Fibroblast of mammary gland (primary cell): ENCODE results near the gene AIG1.
A peak's percentile ranks its signal among the peaks of the same experiment; 100 is the strongest.

Source experiments
- DNase-seq: peaks from one replicate; pipeline ENCODE4 v3.0.0-alpha.2; 2010; ENCODE audit warnings: low read depth
- H3K4me3 ChIP-seq: 2 replicates; pipeline ENCODE4 v1.5.1; 2011; ENCODE audit warnings: low read depth, mild to moderate bottlenecking, low read length, moderate library complexity; ENCODE audit not compliant: control insufficient read depth
- CTCF ChIP-seq: conservative IDR thresholded peaks from 2 replicates; pipeline ENCODE4 v1.5.1; 2011; ENCODE audit warnings: low read depth, low read length, inconsistent platforms; ENCODE audit not compliant: control insufficient read depth, insufficient read depth

The AIG1 gene

GRCh38 chr6:143174951-143175350 is 114.3 kb downstream of the AIG1 start:
- DNase-seq, result no peak
- H3K4me3 ChIP-seq, result no peak overlapping the region
- TF ChIP-seq CTCF, result no peak

DNA sequence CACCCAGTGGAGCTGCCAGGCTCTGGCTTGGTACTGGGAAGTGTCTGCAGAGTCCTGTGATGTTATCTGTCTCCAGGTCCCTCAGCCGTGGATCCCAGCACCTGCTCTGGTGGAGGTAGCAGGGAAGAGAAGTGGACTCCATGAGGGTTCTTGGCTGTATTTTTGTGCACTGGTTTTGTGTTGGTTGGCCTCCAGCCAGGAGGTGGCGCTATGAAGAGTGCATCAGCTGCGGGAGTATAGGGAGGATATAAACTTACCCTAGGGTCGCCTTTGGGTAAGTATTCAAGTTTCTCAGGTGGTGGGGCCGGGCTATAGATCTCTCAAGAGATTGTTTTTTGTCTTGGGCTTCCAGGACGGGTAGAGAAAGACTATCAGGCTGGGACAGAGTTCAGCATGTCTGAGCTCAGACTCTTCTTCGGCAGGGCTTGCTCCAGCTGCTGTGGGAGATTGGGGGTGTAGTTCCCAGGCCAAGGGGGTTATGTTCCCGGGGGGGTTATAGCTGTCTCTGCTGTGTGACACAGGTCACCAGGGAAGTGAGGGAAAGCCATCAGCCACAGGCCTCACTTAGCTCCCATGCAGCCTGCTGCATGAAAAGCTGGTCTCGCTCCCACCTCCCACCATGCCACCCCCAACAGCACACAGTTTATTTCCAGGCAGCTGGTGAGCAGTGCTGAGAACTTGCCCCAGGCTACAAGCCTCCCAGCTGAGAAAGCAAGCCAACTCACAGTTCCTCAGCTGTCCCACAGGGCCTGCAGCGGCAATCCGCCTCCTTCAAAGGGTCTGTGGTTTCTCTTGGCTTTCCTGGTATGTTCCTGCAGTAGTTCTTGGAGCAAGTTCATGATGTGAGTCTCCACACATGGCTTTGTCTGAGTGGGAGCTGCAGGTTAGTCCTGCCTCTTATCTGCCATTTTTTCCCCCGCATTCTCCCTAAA is 115.7 kb downstream of the AIG1 start:
- H3K4me3 ChIP-seq, result no peak overlapping the region
- peak; percentile 7 for TF ChIP-seq CTCF
- peak; percentile 90 for DNase-seq

DNA sequence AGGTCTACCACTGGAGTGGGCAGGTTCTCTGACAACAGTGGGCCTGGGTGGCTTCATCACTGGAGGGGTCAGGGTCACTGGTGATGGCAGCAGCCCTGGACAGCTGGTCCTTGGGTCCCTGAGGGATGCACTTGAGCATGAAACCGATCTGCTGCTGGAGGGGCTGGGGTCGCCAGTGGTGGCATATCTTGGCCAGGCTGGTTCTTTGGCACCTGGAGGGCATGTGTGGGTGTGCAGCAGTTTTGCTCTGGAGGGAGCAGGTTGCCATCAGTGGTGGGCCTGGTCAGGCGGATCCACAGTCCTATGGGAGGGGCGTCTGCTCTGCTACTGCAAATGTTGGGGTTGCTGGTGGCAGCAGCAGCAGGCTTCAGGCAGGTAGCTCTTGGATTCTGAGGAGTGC is 117.0 kb downstream of the AIG1 start:
- DNase-seq, result no peak
- TF ChIP-seq CTCF, result no peak
- no peak overlapping the region for H3K4me3 ChIP-seq

- TF ChIP-seq CTCF, result no peak
- no peak overlapping the region for H3K4me3 ChIP-seq
- DNase-seq, result no peak
Observed at GRCh38 chr6:143179096-143179495, 118.4 kb downstream of the AIG1 start.

- no peak for TF ChIP-seq CTCF
- no peak overlapping the region for H3K4me3 ChIP-seq
- DNase-seq, result no peak
Observed at GRCh38 chr6:143179901-143180612, 119.4 kb downstream of the AIG1 start.

- TF ChIP-seq CTCF, result no peak
- H3K4me3 ChIP-seq, result no peak overlapping the region
- no peak for DNase-seq
Observed at GRCh38 chr6:143180826-143181225, 120.1 kb downstream of the AIG1 start.
